Measurements from ENCODE around the gene SULT1C2. TPM values are rescaled to one million over a fixed set of nuclear protein-coding genes. Genes with fewer than 3 reads are reported as not detected.

Gene SULT1C2
- total RNA-seq, 1 experiment from 2014 or later: 1.6 TPM

DNA sequence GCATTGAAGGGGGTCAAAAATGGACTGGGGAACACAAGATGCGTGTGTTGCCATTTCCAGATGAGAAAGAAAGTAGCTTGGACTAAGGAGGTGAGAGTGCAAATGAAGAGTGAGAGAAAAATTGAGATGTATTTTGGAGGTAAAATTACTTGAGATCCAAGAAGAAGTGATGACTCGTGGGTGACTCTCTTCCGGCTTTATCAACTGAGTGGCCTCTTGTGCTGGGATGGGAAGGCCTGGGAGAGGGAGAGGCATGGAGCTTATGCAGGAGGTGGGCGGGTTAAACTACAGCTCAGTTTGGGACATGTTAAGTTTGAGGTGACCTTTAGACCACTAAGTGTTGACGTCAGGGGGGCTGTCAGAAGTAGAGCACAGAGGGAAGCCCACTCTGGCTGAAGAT, 34.9 kb downstream of the SULT1C2 start:
- H3K9me3 Mint-ChIP-seq: no peaks in the 10 kb centered on the region
- no peak overlapping the region for H2BK20ac ChIP-seq (ENCODE audit: low read depth, low read length, poor library complexity, severe bottlenecking)
- no peak overlapping the region; a peak in 1 of 7 replicates for H3K27ac Mint-ChIP-seq
- H4K20me1 ChIP-seq (ENCODE audit: control insufficient read depth, insufficient read depth, insufficient read length): no peaks in the 10 kb centered on the region
- H3K4ac ChIP-seq (ENCODE audit: low read depth, low read length): no peak overlapping the region
- no peak overlapping the region for H2BK12ac ChIP-seq (ENCODE audit: insufficient read length, low read depth, low read length)
- H2BK120ac ChIP-seq (ENCODE audit: low read depth, low read length, poor library complexity, severe bottlenecking): no peak overlapping the region
- H3K79me2 ChIP-seq (ENCODE audit: insufficient read depth, low read length): no peaks in the 10 kb centered on the region
- no peaks in the 10 kb centered on the region for H3K4me1 ChIP-seq (ENCODE audit: insufficient read depth, low read length)
- no peak overlapping the region for H4K5ac ChIP-seq (ENCODE audit: insufficient read length, low read depth, low read length)
- no peaks in the 10 kb centered on the region for H3K9me3 ChIP-seq (ENCODE audit: control insufficient read depth, low read depth, low read length)
- no peaks in the 10 kb centered on the region for H3K23me2 ChIP-seq (ENCODE audit: insufficient read length, low read depth, low read length, poor library complexity, severe bottlenecking)
- TF ChIP-seq, protein P1, sequence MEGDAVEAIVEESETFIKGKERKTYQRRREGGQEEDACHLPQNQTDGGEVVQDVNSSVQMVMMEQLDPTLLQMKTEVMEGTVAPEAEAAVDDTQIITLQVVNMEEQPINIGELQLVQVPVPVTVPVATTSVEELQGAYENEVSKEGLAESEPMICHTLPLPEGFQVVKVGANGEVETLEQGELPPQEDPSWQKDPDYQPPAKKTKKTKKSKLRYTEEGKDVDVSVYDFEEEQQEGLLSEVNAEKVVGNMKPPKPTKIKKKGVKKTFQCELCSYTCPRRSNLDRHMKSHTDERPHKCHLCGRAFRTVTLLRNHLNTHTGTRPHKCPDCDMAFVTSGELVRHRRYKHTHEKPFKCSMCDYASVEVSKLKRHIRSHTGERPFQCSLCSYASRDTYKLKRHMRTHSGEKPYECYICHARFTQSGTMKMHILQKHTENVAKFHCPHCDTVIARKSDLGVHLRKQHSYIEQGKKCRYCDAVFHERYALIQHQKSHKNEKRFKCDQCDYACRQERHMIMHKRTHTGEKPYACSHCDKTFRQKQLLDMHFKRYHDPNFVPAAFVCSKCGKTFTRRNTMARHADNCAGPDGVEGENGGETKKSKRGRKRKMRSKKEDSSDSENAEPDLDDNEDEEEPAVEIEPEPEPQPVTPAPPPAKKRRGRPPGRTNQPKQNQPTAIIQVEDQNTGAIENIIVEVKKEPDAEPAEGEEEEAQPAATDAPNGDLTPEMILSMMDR (conservative IDR thresholded peaks at IDR 0.05): no peak
- H3K27ac ChIP-seq (ENCODE audit: insufficient read length, low read depth, low read length): no peak overlapping the region
- no peak overlapping the region for H3K56ac ChIP-seq (ENCODE audit: insufficient read length, low read depth, low read length)
- H3K4me1 Mint-ChIP-seq: no peaks in the 10 kb centered on the region
- H3K27me3 Mint-ChIP-seq (ENCODE audit: low read depth): peaks cover 4% of the 10 kb centered on the region
- no peak overlapping the region for H3K9ac ChIP-seq (ENCODE audit: extremely low read depth, insufficient read length, low read length)
- H3T11ph ChIP-seq (ENCODE audit: low read length): no peak overlapping the region
- no peak overlapping the region for H3K4me3 Mint-ChIP-seq
- no peak overlapping the region for H2AFZ ChIP-seq (ENCODE audit: low read length)
- H2BK5ac ChIP-seq (ENCODE audit: insufficient read length, low read length): no peak overlapping the region
- H3K4me2 ChIP-seq (ENCODE audit: insufficient read depth, insufficient read length, low read length): no peak overlapping the region
- H4K8ac ChIP-seq (replicated peaks; ENCODE audit: insufficient read length, low read depth, low read length): no peak overlapping the region
- WGBS (ENCODE audit: extremely low coverage, insufficient read length, low lambda C conversion rate): no CpG with 5 or more reads among the region's 5 CpGs
- H3K23ac ChIP-seq (ENCODE audit: insufficient read length, low read depth, low read length): no peak overlapping the region
- no peak for DNase-seq
- no peaks in the 10 kb centered on the region for H3K36me3 Mint-ChIP-seq (ENCODE audit: insufficient read depth in 1 of 3, low read depth in 3 of 3)
- no peak overlapping the region for H2AK5ac ChIP-seq (ENCODE audit: insufficient read length, low read length)
- H3K79me1 ChIP-seq (ENCODE audit: insufficient read depth, low read depth, low read length, poor library complexity, severe bottlenecking): no peaks in the 10 kb centered on the region
- H3K18ac ChIP-seq (ENCODE audit: insufficient read length, low read depth, low read length): no peak overlapping the region
- no peak overlapping the region for H2BK15ac ChIP-seq (ENCODE audit: low read depth, low read length)
- H3K27me3 ChIP-seq (ENCODE audit: insufficient read depth, low read length): no peaks in the 10 kb centered on the region
- H4K91ac ChIP-seq (ENCODE audit: insufficient read length, low read depth, low read length): no peak overlapping the region
- no peak overlapping the region for H3K14ac ChIP-seq (ENCODE audit: insufficient read depth, low read length)

Measured in H9 (cell line).